Activated naive CD4-positive, alpha-beta T cell treated with anti-CD3 and anti-CD28 coated beads, Interleukin-2, amount 10 ng/mL, durations not matched to agents 7 days and 5 days (primary cell): ENCODE measurements around the gene INPP4A.
"Not testable (repeated sequence)": the region's sequence is repeated elsewhere in the genome, so short reads cannot be mapped to it uniquely, and the experiment has no call there.

Experiments
- CTCF ChIA-PET: fragments of 350-600 bp; sonication (Branson Sonifier 250); formaldehyde crosslinking; loops from one replicate; lab custom pipeline; 2021; ENCODE audit warnings: antibody characterized with exemption; lab: Charles Lee
- DNase-seq: peaks from one replicate; pipeline ENCODE4 v3.0.0-alpha.2; 2020
- H3K27ac Mint-ChIP-seq: one replicate; pipeline ENCODE4 v1.8.0; 2021; ENCODE audit warnings: mild to moderate bottlenecking, moderate library complexity, mixed read lengths
- H3K27me3 Mint-ChIP-seq: one replicate; pipeline ENCODE4 v1.8.0; 2021; ENCODE audit warnings: mild to moderate bottlenecking, mixed read lengths
- H3K36me3 Mint-ChIP-seq: one replicate; pipeline ENCODE4 v1.8.0; 2021; ENCODE audit warnings: mixed read lengths
- H3K4me1 Mint-ChIP-seq: one replicate; pipeline ENCODE4 v1.8.0; 2021; ENCODE audit warnings: mixed read lengths
- H3K4me3 Mint-ChIP-seq: one replicate; pipeline ENCODE4 v1.8.0; 2021; ENCODE audit warnings: mild to moderate bottlenecking, moderate library complexity, mixed read lengths
- H3K9me3 Mint-ChIP-seq: one replicate; pipeline ENCODE4 v1.8.0; 2021; ENCODE audit warnings: mixed read lengths

Gene INPP4A

DNA sequence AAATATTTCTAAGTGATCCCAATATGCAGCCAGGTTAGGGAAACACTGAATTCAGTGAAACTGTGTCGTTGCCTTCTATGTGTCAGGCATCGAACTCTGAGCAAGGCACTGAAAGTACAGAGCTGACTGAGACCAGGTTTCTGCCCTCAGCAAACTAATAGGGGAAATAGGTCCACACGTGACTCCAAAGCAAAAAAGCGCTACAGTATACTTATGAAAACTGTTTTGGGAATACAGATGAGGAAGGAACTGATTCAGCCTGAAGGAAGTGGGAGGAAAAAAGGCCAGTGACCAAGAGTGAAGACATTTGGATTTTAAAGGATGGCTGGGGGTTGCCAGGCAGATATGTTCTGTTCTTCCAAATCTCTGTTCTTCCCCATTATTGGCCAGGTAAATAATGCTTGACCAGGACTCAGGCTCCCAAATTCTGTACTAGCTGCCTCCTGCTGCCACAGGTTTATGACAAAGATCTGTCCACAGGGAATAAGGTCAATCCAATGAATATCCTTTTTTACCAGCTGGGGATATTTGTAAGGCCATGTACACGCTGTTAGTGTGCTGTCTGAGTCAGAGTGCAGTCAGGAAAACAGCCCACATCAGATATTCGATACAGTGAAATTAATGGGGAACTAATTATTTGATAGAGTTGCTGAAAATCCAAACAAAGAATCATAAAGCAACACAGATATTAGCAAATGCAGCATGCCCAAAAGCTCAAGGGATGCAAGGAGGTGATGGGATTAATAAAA, 24.5 kb upstream of the INPP4A start:
- Mint-ChIP-seq H3K27ac (no peak overlapping the region), H3K9me3 (peaks cover 14% of the 10 kb centered on the region), H3K4me1 (peaks cover 3% of the 10 kb centered on the region), H3K27me3 (peaks cover 6% of the 10 kb centered on the region), H3K36me3 (peaks cover 11% of the 10 kb centered on the region), H3K4me3 (no peak overlapping the region)
- DNase-seq, result no peak
- CTCF ChIA-PET, result no interaction called here

GRCh38 chr2:98422449-98422848, 22.2 kb upstream of the INPP4A start:
- H3K4me3 Mint-ChIP-seq, result no peak overlapping the region
- H3K27me3 Mint-ChIP-seq, result peaks cover 20% of the 10 kb centered on the region
- no peak for DNase-seq
- H3K4me1 Mint-ChIP-seq, result no peaks in the 10 kb centered on the region
- peaks cover 11% of the 10 kb centered on the region for H3K36me3 Mint-ChIP-seq
- H3K27ac Mint-ChIP-seq, result no peak overlapping the region
- CTCF ChIA-PET, result no interaction called here
- H3K9me3 Mint-ChIP-seq, result peaks cover 14% of the 10 kb centered on the region

DNA sequence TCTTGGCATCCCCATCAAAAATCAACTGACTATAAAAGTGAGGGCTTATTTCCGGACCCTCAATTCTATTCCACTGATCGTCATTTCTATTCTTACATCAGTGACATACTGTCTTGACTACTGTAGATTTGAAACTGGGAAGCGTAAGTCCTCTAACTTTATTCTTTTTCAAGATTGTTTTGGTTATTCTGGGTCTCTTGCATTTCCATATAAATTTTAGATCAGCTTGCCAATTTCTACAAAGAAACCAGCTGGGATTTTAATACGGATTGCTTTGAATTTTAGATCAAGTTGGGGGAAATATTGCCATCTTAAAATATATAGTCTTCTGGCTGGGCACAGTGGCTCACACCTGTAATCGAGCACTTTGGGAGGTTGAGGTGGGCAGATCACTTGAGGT, 17.9 kb upstream of the INPP4A start:
- H3K4me3 Mint-ChIP-seq, result no peak overlapping the region
- peaks cover 8% of the 10 kb centered on the region for H3K36me3 Mint-ChIP-seq
- DNase-seq, result no peak
- peaks cover 9% of the 10 kb centered on the region for H3K9me3 Mint-ChIP-seq
- no peaks in the 10 kb centered on the region for H3K4me1 Mint-ChIP-seq
- peaks cover 33% of the 10 kb centered on the region for H3K27me3 Mint-ChIP-seq
- CTCF ChIA-PET, result interaction anchor here (0.9 kb wide), 1 partner anchor 15 kb away, joined by 3 read pairs; no protein-coding TSS in a partner anchor
- H3K27ac Mint-ChIP-seq, result no peak overlapping the region

- peaks cover 8% of the 10 kb centered on the region for H3K36me3 Mint-ChIP-seq
- H3K9me3 Mint-ChIP-seq, result peaks cover 21% of the 10 kb centered on the region
- DNase-seq, result no peak
- peaks cover 13% of the 10 kb centered on the region for H3K27me3 Mint-ChIP-seq
- no peak overlapping the region for H3K4me3 Mint-ChIP-seq
- no peak overlapping the region for H3K27ac Mint-ChIP-seq
- CTCF ChIA-PET, result no interaction called here
- peaks cover 2% of the 10 kb centered on the region for H3K4me1 Mint-ChIP-seq
Measured at GRCh38 chr2:98432145-98432544, 12.5 kb upstream of the INPP4A start.

DNA sequence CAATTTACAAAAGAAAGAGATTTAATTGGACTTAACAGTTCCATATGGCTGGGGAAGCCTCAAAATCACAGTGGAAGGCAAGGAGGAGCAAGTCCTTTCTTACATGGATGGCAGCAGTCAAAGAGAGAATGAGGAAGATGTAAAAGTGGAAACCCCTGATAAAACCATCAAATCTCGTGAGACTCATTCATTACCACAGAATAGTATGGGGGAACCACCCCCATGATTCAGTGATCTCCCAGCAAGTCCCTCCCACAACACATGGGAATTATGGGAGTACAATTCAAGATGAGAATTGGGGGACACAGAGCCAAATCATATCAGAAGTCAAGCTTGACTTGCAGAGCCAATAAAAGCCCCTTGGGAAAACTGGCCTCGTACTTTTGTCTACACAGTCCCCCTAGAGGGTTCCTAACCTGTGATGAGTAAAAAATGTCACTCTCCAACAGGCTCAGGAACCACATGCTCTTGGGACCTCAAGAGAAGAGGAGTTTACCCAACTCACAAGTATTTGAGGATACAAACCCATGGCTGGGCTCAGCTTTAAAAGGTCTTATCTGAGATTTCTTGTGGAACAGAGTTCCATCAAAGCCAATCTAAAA, 11.2 kb upstream of the INPP4A start:
- H3K9me3 Mint-ChIP-seq, result peaks cover 23% of the 10 kb centered on the region
- H3K4me1 Mint-ChIP-seq, result peaks cover 9% of the 10 kb centered on the region
- no peak overlapping the region for H3K4me3 Mint-ChIP-seq
- peaks cover 12% of the 10 kb centered on the region for H3K27me3 Mint-ChIP-seq
- CTCF ChIA-PET, result no interaction called here
- no peak overlapping the region for H3K27ac Mint-ChIP-seq
- DNase-seq, result no peak
- peaks cover 10% of the 10 kb centered on the region for H3K36me3 Mint-ChIP-seq

- Mint-ChIP-seq H3K9me3 (peaks cover 32% of the 10 kb centered on the region), H3K27me3 (peaks cover 2% of the 10 kb centered on the region), H3K27ac (no peak overlapping the region), H3K4me1 (peaks cover 19% of the 10 kb centered on the region), H3K36me3 (peaks cover 17% of the 10 kb centered on the region), H3K4me3 (no peak overlapping the region)
- no peak for DNase-seq
- CTCF ChIA-PET, result no interaction called here
Measured at GRCh38 chr2:98434492-98434891, 10.2 kb upstream of the INPP4A start.

DNA sequence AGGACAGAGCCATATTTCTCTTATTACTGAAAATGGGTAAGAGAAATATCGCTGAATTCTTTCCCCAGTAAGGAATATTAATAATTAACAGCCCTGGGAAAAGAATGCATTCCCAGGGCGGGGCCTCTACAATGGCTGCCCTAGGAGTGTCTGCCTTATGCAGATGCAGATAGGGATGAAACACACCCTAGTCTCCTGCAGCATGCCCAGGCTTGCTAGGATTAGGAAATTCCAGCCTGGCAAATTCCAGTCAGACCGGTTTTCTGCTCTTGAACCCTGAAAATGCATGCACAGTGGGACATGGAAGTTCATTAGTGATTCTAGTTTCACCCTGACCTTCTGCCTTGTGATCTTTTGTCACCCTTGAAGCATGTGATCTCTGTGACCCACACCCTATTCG, 9.0 kb upstream of the INPP4A start:
- H3K27ac Mint-ChIP-seq, DNase-seq, CTCF ChIA-PET, H3K4me3 Mint-ChIP-seq, H3K27me3 Mint-ChIP-seq: not testable (repeated sequence)
- H3K4me1 Mint-ChIP-seq, result peaks cover 27% of the 10 kb centered on the region
- peaks cover 25% of the 10 kb centered on the region for H3K36me3 Mint-ChIP-seq
- H3K9me3 Mint-ChIP-seq, result peaks cover 41% of the 10 kb centered on the region

GRCh38 chr2:98436734-98437133, 7.9 kb upstream of the INPP4A start:
- H3K27me3 Mint-ChIP-seq, result no peaks in the 10 kb centered on the region
- peaks cover 29% of the 10 kb centered on the region for H3K36me3 Mint-ChIP-seq
- no peak for DNase-seq
- no peak overlapping the region for H3K27ac Mint-ChIP-seq
- CTCF ChIA-PET, result no interaction called here
- no peak overlapping the region for H3K4me3 Mint-ChIP-seq
- H3K4me1 Mint-ChIP-seq, result peaks cover 27% of the 10 kb centered on the region
- peaks cover 39% of the 10 kb centered on the region for H3K9me3 Mint-ChIP-seq

DNA sequence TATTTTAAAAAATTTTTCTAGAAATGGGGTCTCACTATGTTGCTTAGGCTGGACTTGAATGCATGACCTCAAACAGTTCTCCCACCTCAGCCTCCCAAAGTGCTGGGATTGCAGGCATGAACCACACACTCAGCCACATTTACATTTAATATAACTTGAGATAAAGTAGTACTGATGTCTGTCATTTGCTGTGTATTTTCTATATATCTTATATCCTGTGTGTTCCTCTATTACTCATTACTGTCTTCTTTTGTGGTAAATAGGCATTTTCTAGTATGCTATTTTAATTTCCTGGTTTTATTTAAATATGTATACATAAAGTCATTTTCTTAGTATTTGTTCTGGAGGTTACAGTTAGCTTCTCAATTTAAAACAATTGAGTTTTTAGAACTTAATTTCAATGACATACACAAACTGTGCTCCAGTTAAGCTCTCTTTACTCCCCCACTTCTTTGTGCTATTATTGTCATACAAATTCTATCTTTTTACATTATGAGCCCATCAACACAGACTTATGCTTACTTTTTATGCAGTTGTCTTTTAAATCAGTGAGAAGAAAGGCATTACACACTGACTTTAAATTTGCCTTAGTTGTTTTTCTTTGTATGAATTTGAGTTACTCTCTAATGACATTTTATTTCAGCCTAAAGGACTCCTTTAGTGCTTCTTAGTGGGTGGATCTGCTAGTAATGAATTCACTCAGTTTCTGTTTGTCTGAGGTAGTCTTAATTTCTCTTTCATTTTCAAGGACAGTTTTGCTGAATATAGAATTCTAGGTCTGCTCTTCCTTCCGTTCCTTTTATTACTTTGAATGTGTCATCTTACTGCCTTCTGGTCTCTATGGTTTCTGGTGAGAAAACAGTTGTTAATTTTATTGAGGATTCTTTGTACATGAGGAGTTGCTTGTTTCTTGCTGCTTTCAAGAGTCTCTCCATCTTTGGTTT, 6.2 kb upstream of the INPP4A start:
- no peak for DNase-seq
- H3K9me3 Mint-ChIP-seq, result peaks cover 38% of the 10 kb centered on the region
- H3K27ac Mint-ChIP-seq, result peak overlapping the region; percentile 87
- H3K27me3 Mint-ChIP-seq, result no peaks in the 10 kb centered on the region
- CTCF ChIA-PET, result no interaction called here
- peaks cover 31% of the 10 kb centered on the region for H3K4me1 Mint-ChIP-seq
- H3K36me3 Mint-ChIP-seq, result peaks cover 29% of the 10 kb centered on the region
- no peak overlapping the region for H3K4me3 Mint-ChIP-seq

DNA sequence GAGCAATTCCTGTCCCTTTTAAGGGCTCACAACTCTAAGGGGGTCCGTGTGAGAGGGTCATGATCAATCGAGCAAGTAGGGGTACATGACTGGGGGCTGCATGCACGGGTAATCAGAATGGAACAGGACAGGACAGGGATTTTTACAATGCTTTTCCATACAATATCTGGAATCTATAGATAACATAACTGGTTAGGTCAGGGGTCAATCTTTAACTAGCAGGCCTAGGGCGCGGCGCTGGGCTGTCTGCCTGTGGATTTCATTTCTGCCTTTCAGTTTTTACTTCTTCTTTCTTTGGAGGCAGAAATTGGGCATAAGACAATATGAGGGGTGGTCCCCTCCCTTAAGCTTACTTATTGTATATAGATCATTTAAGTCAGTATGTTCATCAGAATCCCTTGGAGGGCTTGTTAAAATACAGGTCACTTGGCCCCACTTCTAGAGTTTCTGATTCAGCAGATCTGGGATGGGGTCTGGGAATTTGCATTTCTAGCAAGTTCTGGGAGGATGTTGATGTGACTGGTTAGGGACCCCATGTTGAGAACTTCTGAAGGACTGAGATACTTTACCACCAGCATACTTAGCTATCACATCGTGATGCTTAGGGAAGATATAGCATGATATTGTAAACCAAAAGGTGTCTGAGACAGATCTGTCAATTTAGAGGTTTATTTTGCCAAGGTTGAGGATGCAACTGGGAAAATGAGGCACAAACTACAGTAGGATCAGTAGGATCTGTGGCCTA, 2.8 kb upstream of the INPP4A start:
- peaks cover 39% of the 10 kb centered on the region for H3K36me3 Mint-ChIP-seq

GRCh38 chr2:98442488-98442887, 2.2 kb upstream of the INPP4A start:
- Mint-ChIP-seq H3K4me1 (peaks cover 44% of the 10 kb centered on the region), H3K36me3 (peaks cover 40% of the 10 kb centered on the region), H3K9me3 (peaks cover 25% of the 10 kb centered on the region), H3K4me3 (peak overlapping the region; percentile 29), H3K27ac (no peak overlapping the region), H3K27me3 (peaks cover 4% of the 10 kb centered on the region)
- CTCF ChIA-PET, result no interaction called here
- DNase-seq, result no peak

More for the DNA sequence above, 2.8 kb upstream of the INPP4A start:
- Mint-ChIP-seq H3K27ac (peak overlapping the region; percentile 58), H3K4me3 (peak overlapping the region; percentile 29), H3K4me1 (peaks cover 39% of the 10 kb centered on the region), H3K9me3 (peaks cover 28% of the 10 kb centered on the region), H3K27me3 (peaks cover 4% of the 10 kb centered on the region)
- no peak for DNase-seq
- CTCF ChIA-PET, result no interaction called here

GRCh38 chr2:98445177-98445682, 572 bp downstream of the INPP4A start:
- H3K9me3 Mint-ChIP-seq, result peaks cover 8% of the 10 kb centered on the region
- H3K27me3 Mint-ChIP-seq, result peaks cover 4% of the 10 kb centered on the region
- CTCF ChIA-PET, result interaction anchor here (2.3 to 3.5 kb wide), 2 partner anchors 11 to 20 kb away, joined by 10 to 34 read pairs; no protein-coding TSS in a partner anchor
- peak; percentile 57 for DNase-seq
- H3K4me1 Mint-ChIP-seq, result peaks cover 48% of the 10 kb centered on the region
- H3K36me3 Mint-ChIP-seq, result peaks cover 40% of the 10 kb centered on the region
- H3K27ac Mint-ChIP-seq, result peak overlapping the region; percentile 89
- peak overlapping the region; percentile 91 for H3K4me3 Mint-ChIP-seq
